Ascending aorta (tissue), 2 donors: ENCODE data around the gene CHCHD3. TPM values are rescaled to one million over a fixed set of nuclear protein-coding genes. Genes with fewer than 3 reads are reported as not detected.

ENCODE experiments used
- DNase-seq, 2 donors: peaks; one replicate each; pipeline ENCODE4 v3.0.0-alpha.2; 2019; ENCODE audit warnings: low spot score in 2 of 2
- H3K27ac ChIP-seq, 2 donors: fragments of 200-600 bp; sonication (generic); one replicate each; pipeline ENCODE4 v1.5.1; 2016 to 2017; ENCODE audit warnings: mild to moderate bottlenecking in 1 of 2
- H3K27me3 ChIP-seq: fragments of 200-600 bp; sonication (generic); one replicate; pipeline ENCODE4 v1.5.1; 2017
- H3K36me3 ChIP-seq, 2 donors: fragments of 200-600 bp; sonication (generic); one replicate each; pipeline ENCODE4 v1.5.1; 2016
- H3K4me1 ChIP-seq, 2 donors: fragments of 200-600 bp; sonication (generic); one replicate each; pipeline ENCODE4 v1.5.1; 2016 to 2017; ENCODE audit warnings: mild to moderate bottlenecking in 1 of 2
- H3K4me3 ChIP-seq, 2 donors: fragments of 200-600 bp; sonication (generic); one replicate each; pipeline ENCODE4 v1.5.1; 2016 to 2017; ENCODE audit warnings: mild to moderate bottlenecking in 1 of 2
- H3K9me3 ChIP-seq, 2 donors: fragments of 200-600 bp; sonication (generic); one replicate each; pipeline ENCODE4 v1.5.1; 2016
- CTCF ChIP-seq, 3 experiments: fragments of 200-600 bp in 2 of 3; fragments of 450-650 bp in 1 of 3; sonication (generic) in 2 of 3; IDR thresholded peaks; one replicate each; pipeline ENCODE4 v1.5.1; 2016 to 2019; ENCODE audit warnings: antibody characterized with exemption in 3 of 3, mild to moderate bottlenecking in 1 of 3, moderate library complexity in 1 of 3
- intact Hi-C: fragments of 100-400 bp; cut with DNase I; formaldehyde crosslinking; loops from one replicate; pipeline ENCODE4 v1.15.1; 2023
- total RNA-seq: library from RNA; depleted of rRNA; stranded (reverse); fragments of >200 nt; gene quantifications from one replicate; pipeline ENCODE4 v1.1.0, GENCODE V29; 2016

The CHCHD3 gene
- total RNA-seq, 1 donor from 2014 or later: 26.2 TPM

DNA sequence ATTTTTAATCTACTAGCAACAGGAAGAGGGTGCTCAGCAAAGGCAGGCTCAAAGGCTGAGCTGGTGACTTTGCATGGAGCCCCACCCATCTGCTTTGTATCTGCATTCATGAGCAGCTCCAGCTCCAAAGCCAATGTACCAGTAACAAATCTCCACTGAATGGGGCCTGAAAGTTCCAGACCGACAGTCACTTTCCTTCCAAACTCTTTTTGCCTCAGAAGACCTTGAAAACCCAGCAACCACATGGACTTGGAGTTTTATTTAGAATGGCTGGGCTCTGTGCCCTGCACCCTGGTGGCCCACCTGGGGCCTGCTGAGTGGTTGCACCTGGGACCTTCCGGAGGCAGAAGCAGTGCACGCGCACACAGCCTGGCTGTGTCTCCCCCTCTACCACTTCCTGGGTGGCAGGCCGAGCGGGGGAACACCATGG is 310.6 kb downstream of the CHCHD3 start:
- Histone ChIP-seq H3K36me3 (no peaks in the 10 kb centered on the region), H3K4me1 (no peaks in the 10 kb centered on the region), H3K27me3 (no peaks in the 10 kb centered on the region), H3K4me3 (no peak overlapping the region), H3K27ac (no peak overlapping the region), H3K9me3 (peaks cover 0 to 17% of the 10 kb centered on the region in 2 donors)
- intact Hi-C loops: no loop called here
- no peak for TF ChIP-seq CTCF (IDR thresholded peaks at IDR 0.05)
- DNase-seq: no peak

- no peak for DNase-seq
- Histone ChIP-seq H3K27ac (no peak overlapping the region), H3K4me1 (no peaks in the 10 kb centered on the region), H3K27me3 (no peaks in the 10 kb centered on the region), H3K9me3 (peaks cover 0 to 17% of the 10 kb centered on the region in 2 donors), H3K36me3 (no peaks in the 10 kb centered on the region), H3K4me3 (no peak overlapping the region)
- TF ChIP-seq CTCF (IDR thresholded peaks at IDR 0.05): no peak
- intact Hi-C loops: no loop called here
Observed at GRCh38 chr7:132770055-132770454, 311.8 kb downstream of the CHCHD3 start.

GRCh38 chr7:132769280-132769679 is 312.6 kb downstream of the CHCHD3 start:
- no peaks in the 10 kb centered on the region for H3K27me3 ChIP-seq
- no peak for DNase-seq
- H3K9me3 ChIP-seq: peaks cover 0 to 17% of the 10 kb centered on the region in 2 donors
- no peak overlapping the region for H3K4me3 ChIP-seq
- intact Hi-C loops: no loop called here
- H3K27ac ChIP-seq: no peak overlapping the region
- TF ChIP-seq CTCF (IDR thresholded peaks at IDR 0.05): no peak
- no peaks in the 10 kb centered on the region for H3K4me1 ChIP-seq
- H3K36me3 ChIP-seq: no peaks in the 10 kb centered on the region

- intact Hi-C loops: no loop called here
- H3K4me1 ChIP-seq: no peaks in the 10 kb centered on the region
- H3K36me3 ChIP-seq: no peaks in the 10 kb centered on the region
- no peak overlapping the region for H3K27ac ChIP-seq
- peaks cover 0 to 17% of the 10 kb centered on the region in 2 donors for H3K9me3 ChIP-seq
- no peak for DNase-seq
- no peak for TF ChIP-seq CTCF (IDR thresholded peaks at IDR 0.05)
- no peak overlapping the region for H3K4me3 ChIP-seq
- no peaks in the 10 kb centered on the region for H3K27me3 ChIP-seq
Observed at GRCh38 chr7:132768099-132768498, 313.8 kb downstream of the CHCHD3 start.

DNA sequence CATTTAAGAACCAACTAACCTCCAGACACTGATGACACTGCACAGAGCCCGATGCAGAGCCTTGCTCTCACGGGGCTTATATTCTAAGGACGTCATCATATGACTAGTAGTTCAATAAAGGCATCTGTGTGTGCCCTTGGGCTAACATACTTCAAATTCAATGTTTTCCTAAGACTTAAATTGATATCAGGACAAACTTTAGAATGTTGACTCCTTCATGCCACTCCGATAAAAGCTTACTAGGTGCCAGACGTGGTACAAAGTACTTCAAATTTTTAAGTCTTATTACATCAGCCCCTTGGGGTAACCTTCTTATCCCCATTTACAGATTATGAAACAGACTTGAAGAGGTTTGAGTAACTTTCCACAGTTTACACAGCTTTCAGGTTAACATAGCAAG is 314.5 kb downstream of the CHCHD3 start:
- Histone ChIP-seq H3K9me3 (peaks cover 0 to 17% of the 10 kb centered on the region in 2 donors), H3K36me3 (no peaks in the 10 kb centered on the region), H3K27ac (no peak overlapping the region), H3K27me3 (no peaks in the 10 kb centered on the region), H3K4me1 (no peaks in the 10 kb centered on the region), H3K4me3 (no peak overlapping the region)
- no peak for TF ChIP-seq CTCF (IDR thresholded peaks at IDR 0.05)
- intact Hi-C loops: no loop called here
- DNase-seq: no peak

DNA sequence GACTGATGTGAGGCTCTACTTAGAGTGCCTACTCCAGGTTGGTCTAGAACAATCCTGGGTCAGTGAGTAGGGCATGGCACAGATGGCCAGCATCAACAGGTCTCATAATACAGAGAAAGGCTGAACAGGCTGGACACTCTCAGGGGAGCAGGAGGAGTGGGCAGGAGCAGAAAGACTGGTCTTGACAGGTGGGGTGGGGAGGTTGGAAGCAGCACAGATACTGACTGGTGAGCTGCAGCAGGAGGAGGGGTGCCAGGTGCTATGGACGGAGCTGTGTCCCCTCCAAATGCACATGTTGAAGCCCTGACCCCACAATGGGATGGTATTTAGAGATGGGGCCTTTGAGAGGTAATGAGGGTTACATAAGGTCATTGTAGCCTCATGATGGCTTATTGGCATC is 315.2 kb downstream of the CHCHD3 start:
- peaks cover 0 to 17% of the 10 kb centered on the region in 2 donors for H3K9me3 ChIP-seq
- H3K36me3 ChIP-seq: no peaks in the 10 kb centered on the region
- no peak overlapping the region for H3K27ac ChIP-seq
- H3K27me3 ChIP-seq: no peaks in the 10 kb centered on the region
- no peak overlapping the region for H3K4me3 ChIP-seq
- DNase-seq: no peak
- intact Hi-C loops: no loop called here
- TF ChIP-seq CTCF (IDR thresholded peaks at IDR 0.05): no peak
- no peaks in the 10 kb centered on the region for H3K4me1 ChIP-seq
